HG02759 (cell line): ENCODE data around the gene ABLIM2.
"Not testable (repeated sequence)": the region's sequence is repeated elsewhere in the genome, so short reads cannot be mapped to it uniquely, and the experiment has no call there.

Experiments
- ATAC-seq: cut with Tn5 transposase; IDR thresholded peaks from one replicate; pipeline ENCODE4 v1.9.1; 2021; ENCODE audit warnings: mild to moderate bottlenecking, moderate library complexity; ENCODE audit not compliant: unreplicated experiment

Gene ABLIM2

GRCh38 chr4:8143392-8144140 lies 15.0 kb downstream of the ABLIM2 start:
- no peak for ATAC-seq

GRCh38 chr4:8142556-8142955 lies 16.1 kb downstream of the ABLIM2 start:
- no peak for ATAC-seq

- ATAC-seq, result no peak
Observed at GRCh38 chr4:8141935-8142334, 16.7 kb downstream of the ABLIM2 start.

- ATAC-seq, result no peak
Observed at GRCh38 chr4:8140915-8141314, 17.7 kb downstream of the ABLIM2 start.

- not testable (repeated sequence) for ATAC-seq
Observed at GRCh38 chr4:8139726-8140125, 18.9 kb downstream of the ABLIM2 start.

GRCh38 chr4:8136972-8137710 lies 21.5 kb downstream of the ABLIM2 start:
- no peak for ATAC-seq

- no peak for ATAC-seq
Observed at GRCh38 chr4:8136529-8136928, 22.1 kb downstream of the ABLIM2 start.

GRCh38 chr4:8135666-8136065 lies 22.9 kb downstream of the ABLIM2 start:
- no peak for ATAC-seq

- no peak for ATAC-seq
Observed at GRCh38 chr4:8133897-8134563, 24.6 kb downstream of the ABLIM2 start.

GRCh38 chr4:8132947-8133705 lies 25.5 kb downstream of the ABLIM2 start:
- ATAC-seq, result no peak

- no peak for ATAC-seq
Observed at GRCh38 chr4:8132400-8132799, 26.2 kb downstream of the ABLIM2 start.

- ATAC-seq, result no peak
Observed at GRCh38 chr4:8131826-8132225, 26.8 kb downstream of the ABLIM2 start.

GRCh38 chr4:8131210-8131609 lies 27.4 kb downstream of the ABLIM2 start:
- no peak for ATAC-seq

GRCh38 chr4:8130346-8131066 lies 28.1 kb downstream of the ABLIM2 start:
- no peak for ATAC-seq

- no peak for ATAC-seq
Observed at GRCh38 chr4:8129785-8130184, 28.8 kb downstream of the ABLIM2 start.

- ATAC-seq, result no peak
Observed at GRCh38 chr4:8129136-8129535, 29.5 kb downstream of the ABLIM2 start.

GRCh38 chr4:8128100-8128856 lies 30.3 kb downstream of the ABLIM2 start:
- ATAC-seq, result no peak

- no peak for ATAC-seq
Observed at GRCh38 chr4:8127051-8127826, 31.4 kb downstream of the ABLIM2 start.

- ATAC-seq, result no peak
Observed at GRCh38 chr4:8126523-8126922, 32.1 kb downstream of the ABLIM2 start.
